ENCODE data around the gene CDKN2B. TPM values are rescaled to one million over a fixed set of nuclear protein-coding genes. Genes with fewer than 3 reads are reported as not detected.
A peak's percentile ranks its signal among the peaks of the same experiment; 100 is the strongest.
"Not testable (repeated sequence)": the region's sequence is repeated elsewhere in the genome, so short reads cannot be mapped to it uniquely, and the experiment has no call there.

Gene CDKN2B, protein sequence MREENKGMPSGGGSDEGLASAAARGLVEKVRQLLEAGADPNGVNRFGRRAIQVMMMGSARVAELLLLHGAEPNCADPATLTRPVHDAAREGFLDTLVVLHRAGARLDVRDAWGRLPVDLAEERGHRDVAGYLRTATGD
- 40.3 to 47.6 TPM (median 45.2 TPM) in 3 replicates for total RNA-seq

DNA sequence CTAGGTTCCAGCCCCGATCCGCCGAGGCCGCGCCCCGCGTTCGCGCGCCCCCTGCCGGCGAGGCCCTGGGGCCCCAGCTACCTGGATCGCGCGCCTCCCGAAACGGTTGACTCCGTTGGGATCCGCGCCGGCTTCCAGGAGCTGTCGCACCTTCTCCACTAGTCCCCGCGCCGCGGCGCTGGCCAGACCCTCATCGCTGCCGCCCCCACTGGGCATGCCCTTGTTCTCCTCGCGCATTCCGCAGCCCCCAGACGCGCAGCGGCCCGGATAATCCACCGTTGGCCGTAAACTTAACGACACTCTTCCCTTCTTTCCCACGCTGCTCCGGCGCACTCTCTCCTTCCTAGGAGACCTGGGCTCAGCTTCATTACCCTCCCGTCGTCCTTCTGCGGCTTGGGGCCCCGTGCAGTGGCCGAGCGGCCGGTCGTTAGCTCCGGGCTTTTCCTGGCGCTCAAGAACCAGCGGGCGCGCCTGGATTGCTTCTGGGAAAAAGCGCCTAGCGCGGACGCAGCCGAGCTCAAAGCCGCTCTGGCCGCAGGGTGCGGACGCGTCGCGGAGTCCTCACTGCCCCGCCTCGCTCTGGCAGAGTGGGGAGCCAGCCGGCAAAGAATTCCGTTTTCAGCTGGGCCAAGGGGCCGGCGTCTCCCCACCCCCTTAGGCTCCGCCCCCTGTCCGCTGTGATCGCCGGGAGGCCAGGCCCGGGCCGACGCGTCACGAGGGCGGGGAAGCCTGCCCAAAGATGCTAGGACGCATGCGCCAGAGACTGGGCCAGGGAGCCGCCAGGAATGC lies at the start of gene CDKN2B:
Gene CDKN2B, minus strand, starts transcription at position 589 of the 789 bp plus-strand sequence. Its CDS starts 352 bp downstream, at position 237.
- H3K27me3 Mint-ChIP-seq (ENCODE audit: low read depth) = peaks cover 25% of the 10 kb centered on the region
- TF ChIP-seq, protein P1, sequence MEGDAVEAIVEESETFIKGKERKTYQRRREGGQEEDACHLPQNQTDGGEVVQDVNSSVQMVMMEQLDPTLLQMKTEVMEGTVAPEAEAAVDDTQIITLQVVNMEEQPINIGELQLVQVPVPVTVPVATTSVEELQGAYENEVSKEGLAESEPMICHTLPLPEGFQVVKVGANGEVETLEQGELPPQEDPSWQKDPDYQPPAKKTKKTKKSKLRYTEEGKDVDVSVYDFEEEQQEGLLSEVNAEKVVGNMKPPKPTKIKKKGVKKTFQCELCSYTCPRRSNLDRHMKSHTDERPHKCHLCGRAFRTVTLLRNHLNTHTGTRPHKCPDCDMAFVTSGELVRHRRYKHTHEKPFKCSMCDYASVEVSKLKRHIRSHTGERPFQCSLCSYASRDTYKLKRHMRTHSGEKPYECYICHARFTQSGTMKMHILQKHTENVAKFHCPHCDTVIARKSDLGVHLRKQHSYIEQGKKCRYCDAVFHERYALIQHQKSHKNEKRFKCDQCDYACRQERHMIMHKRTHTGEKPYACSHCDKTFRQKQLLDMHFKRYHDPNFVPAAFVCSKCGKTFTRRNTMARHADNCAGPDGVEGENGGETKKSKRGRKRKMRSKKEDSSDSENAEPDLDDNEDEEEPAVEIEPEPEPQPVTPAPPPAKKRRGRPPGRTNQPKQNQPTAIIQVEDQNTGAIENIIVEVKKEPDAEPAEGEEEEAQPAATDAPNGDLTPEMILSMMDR (IDR thresholded peaks at IDR 0.05; ENCODE audit: unreplicated experiment) = peak; percentile 97

DNA sequence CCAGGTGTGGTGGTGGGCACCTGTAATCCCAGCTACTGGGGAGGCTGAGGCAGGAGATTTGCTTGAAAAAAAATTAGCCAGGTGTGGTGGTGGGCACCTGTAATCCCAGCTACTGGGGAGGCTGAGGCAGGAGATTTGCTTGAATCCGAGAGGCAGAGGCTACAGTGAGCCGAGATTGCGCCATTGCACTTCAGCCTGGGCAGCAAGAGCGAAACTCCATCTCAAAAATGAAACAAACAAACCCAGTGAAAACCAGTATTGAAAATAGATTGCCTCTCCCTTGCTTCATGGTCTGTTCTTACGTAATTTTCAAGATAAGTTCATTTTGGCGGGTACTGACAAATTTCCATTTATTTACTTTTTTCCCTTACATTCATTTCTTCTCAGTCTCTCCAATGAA lies 48.9 kb upstream of the CDKN2B start:
- H3K9me3 Mint-ChIP-seq; DNase-seq (ENCODE audit: low spot score in 2 of 2, unreplicated experiment in 2 of 2); H3K27ac Mint-ChIP-seq; H3K27me3 Mint-ChIP-seq (ENCODE audit: low read depth); H3K4me3 Mint-ChIP-seq: not testable (repeated sequence)
- peaks cover 13% of the 10 kb centered on the region for H3K4me1 Mint-ChIP-seq
- peaks cover 21% of the 10 kb centered on the region for H3K36me3 Mint-ChIP-seq

More for the DNA sequence above, at the start of gene CDKN2B:
- Mint-ChIP-seq H3K4me3 (peak within 1 kb of the TSS; percentile 99), H3K9me3 (no peaks in the 10 kb centered on the region), H3K27ac (peak within 1 kb of the TSS; percentile 99), H3K4me1 (peaks cover 33% of the 10 kb centered on the region), H3K36me3 (peaks cover 17% of the 10 kb centered on the region)
- peak; percentile 96 to 98 for DNase-seq (ENCODE audit: low spot score in 2 of 2, unreplicated experiment in 2 of 2)

DNA sequence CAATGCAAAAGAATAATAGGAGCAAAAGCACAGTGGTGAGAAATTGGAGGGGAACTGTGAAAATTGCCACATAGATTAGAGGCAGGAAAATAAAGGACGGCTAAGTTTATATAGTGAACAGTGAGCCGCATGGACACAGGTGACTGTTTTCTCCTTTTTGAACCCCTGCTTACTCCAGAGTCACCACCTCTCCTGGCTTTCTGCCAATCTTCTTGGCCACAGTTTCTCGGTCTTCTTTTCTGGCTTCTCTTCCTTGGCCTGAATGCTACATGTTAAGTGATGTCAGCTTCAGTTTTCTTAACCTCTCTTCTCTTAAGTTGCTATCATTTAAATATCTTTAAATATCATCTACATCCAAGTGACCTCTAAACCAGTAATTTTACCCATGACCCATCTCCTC lies 47.3 kb upstream of the CDKN2B start:
- Mint-ChIP-seq H3K4me1 (peaks cover 29% of the 10 kb centered on the region), H3K4me3 (no peak overlapping the region), H3K9me3 (peaks cover 10% of the 10 kb centered on the region), H3K36me3 (peaks cover 21% of the 10 kb centered on the region), H3K27ac (no peak overlapping the region), H3K27me3 (ENCODE audit: low read depth) (no peaks in the 10 kb centered on the region)
- TF ChIP-seq, protein P1 (IDR thresholded peaks at IDR 0.05; ENCODE audit: unreplicated experiment) = no peak
- no peak for DNase-seq (ENCODE audit: low spot score in 2 of 2, unreplicated experiment in 2 of 2)

DNA sequence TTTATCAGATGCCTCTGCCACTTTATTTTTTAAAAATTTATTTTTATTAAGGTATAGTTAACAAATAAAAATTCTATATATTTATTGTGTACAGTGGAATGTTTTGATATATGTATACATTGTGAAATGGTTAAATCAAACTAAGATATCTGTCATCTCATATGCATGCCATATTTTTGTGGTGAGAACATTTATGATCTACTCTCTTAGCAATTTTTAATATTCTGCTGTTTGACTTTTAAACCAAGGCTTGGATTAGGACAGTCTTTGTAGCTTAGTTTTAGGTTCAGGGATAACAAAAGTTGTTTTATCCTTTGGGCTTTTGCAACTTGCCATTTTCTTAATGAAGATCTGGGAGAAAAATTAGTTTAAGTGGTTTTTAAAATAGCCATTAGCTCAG lies 46.0 kb upstream of the CDKN2B start:
- Mint-ChIP-seq H3K27ac (peak overlapping the region; percentile 72), H3K27me3 (ENCODE audit: low read depth) (no peaks in the 10 kb centered on the region), H3K4me1 (peaks cover 35% of the 10 kb centered on the region), H3K9me3 (peaks cover 10% of the 10 kb centered on the region), H3K4me3 (no peak overlapping the region), H3K36me3 (peaks cover 19% of the 10 kb centered on the region)
- DNase-seq (ENCODE audit: low spot score in 2 of 2, unreplicated experiment in 2 of 2) = no peak
- TF ChIP-seq, protein P1 (IDR thresholded peaks at IDR 0.05; ENCODE audit: unreplicated experiment) = no peak

DNA sequence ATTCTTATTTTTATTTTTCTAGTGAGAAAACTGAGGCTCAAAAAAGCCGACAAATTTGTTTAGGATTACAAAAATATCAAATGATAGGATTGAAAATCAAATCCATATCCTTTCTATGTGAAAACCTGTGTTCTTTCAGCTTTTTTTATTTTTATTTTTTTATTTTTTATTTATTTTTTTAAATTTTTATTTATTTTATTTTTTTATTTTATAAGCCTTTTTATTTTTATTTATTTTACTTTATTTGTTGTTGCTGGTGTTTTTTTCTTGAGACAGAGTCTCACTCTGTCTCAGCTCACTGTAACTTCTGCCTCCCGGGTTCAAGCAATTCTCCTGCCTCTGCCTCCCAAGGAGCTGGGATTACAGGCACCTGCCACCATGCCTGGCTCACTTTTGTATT lies 45.4 kb upstream of the CDKN2B start:
- H3K4me3 Mint-ChIP-seq = no peak overlapping the region
- H3K27ac Mint-ChIP-seq = no peak overlapping the region
- no peaks in the 10 kb centered on the region for H3K27me3 Mint-ChIP-seq (ENCODE audit: low read depth)
- peaks cover 36% of the 10 kb centered on the region for H3K4me1 Mint-ChIP-seq
- TF ChIP-seq, protein P1 (IDR thresholded peaks at IDR 0.05; ENCODE audit: unreplicated experiment) = no peak
- peaks cover 10% of the 10 kb centered on the region for H3K9me3 Mint-ChIP-seq
- peaks cover 18% of the 10 kb centered on the region for H3K36me3 Mint-ChIP-seq
- DNase-seq (ENCODE audit: low spot score in 2 of 2, unreplicated experiment in 2 of 2) = no peak

DNA sequence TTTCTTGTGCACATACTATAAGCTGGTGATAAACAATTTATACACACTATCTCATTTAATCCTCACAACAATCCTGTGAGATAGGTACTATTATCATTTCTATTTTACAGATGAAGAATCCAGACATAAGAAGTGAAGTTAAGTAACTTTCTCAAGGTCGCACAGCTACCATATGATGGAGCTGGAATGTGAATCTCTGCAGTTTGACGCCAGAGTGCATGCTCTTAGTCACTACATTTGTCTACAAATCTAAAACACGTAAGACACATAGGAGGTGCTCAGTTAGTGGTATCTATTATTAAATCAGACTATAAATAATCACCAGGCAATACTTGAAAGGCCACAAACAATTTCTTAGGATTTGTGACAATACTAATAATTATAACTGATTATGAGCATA lies 45.0 kb upstream of the CDKN2B start:
- TF ChIP-seq, protein P1 (IDR thresholded peaks at IDR 0.05; ENCODE audit: unreplicated experiment) = no peak
- Mint-ChIP-seq H3K4me1 (peaks cover 37% of the 10 kb centered on the region), H3K27ac (no peak overlapping the region), H3K27me3 (ENCODE audit: low read depth) (no peaks in the 10 kb centered on the region), H3K36me3 (peaks cover 14% of the 10 kb centered on the region), H3K9me3 (peaks cover 10% of the 10 kb centered on the region), H3K4me3 (no peak overlapping the region)
- DNase-seq (ENCODE audit: low spot score in 2 of 2, unreplicated experiment in 2 of 2) = no peak

Data from mesothelial cell of epicardium (in vitro differentiated cells).